HG02870 (cell line): Measurements from ENCODE around the gene CCDC127.
"Not testable (repeated sequence)": the region's sequence is repeated elsewhere in the genome, so short reads cannot be mapped to it uniquely, and the experiment has no call there.

Source experiments
- ATAC-seq: cut with Tn5 transposase; IDR thresholded peaks from one replicate; pipeline ENCODE4 v1.9.1; 2021; ENCODE audit warnings: mild to moderate bottlenecking, moderate library complexity; ENCODE audit not compliant: unreplicated experiment

The CCDC127 gene

DNA sequence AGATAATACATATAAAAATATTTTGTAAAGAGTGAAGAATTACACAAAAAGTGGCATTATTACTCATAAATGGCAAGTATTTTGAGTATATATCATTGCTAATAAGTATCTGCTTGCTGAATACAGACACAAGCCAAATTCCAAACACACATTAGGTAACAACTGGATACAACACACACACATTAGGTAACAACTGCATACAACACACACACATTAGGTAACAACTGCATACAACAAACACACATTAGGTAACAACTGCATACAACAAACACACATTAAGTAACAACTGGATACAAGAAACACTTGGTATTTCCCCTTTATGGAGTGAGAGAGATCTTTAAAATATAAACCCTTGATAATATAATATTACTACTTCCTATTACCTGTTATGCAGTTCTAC, 13.5 kb downstream of the CCDC127 start:
- no peak for ATAC-seq

DNA sequence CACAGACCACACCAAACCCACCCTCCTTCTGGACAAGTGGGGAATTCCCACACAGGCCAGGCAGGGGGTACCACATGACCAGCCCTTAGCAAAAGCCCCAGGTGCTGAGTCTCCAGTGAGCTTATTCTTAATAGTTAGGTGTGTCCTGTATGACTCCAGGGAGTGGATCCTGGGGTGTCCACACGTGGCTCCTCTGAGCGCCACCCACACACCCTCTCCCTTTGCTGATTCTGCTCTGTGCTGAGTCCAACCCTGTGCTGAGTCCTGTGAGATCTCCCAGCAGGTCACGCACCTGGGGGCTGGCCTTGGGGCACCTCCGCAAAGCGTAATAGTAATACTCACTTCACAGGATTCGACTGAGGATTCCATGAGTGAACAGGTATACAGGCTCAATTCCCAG, 14.0 kb downstream of the CCDC127 start:
- ATAC-seq, result no peak

GRCh38 chr5:203246-203930, 14.6 kb downstream of the CCDC127 start:
- no peak for ATAC-seq

DNA sequence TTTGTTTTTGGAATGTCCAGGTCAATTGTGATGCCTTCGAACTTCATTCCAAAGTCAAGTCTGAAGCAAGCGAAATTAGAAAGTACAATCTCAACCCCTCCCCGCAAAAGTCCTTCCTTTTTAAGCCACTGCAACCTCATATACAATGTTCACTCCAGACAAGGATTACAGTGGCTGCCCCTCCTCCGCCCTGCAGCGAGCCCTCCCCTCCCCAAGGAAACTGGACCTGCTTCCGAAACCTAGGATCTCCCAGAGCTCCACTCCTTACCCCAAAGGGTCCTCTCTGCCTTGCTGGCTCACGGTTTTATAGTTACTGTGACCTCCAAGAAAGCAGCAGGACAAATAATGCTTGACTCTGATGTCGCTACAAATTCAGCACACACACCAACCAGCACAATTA, 16.3 kb downstream of the CCDC127 start:
- no peak for ATAC-seq

DNA sequence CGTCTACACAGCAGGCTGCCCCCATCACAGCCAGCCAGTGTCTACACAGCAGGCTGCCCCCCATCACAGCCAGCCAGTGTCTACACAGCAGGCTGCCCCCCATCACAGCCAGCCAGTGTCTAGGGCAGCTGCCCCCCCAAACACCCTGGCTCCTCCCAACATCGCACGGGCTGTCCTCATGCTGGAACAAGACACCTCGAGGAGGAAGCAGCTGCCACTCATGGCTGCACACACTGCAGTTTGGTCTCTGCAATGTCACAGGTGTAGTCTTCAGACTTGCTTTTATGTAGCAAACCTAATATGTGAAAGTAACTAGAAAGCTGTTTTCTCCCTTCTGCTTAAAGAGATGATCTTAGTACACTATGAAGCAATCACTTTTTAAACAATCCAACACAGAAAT, 17.0 kb downstream of the CCDC127 start:
- peak; percentile 69 for ATAC-seq

DNA sequence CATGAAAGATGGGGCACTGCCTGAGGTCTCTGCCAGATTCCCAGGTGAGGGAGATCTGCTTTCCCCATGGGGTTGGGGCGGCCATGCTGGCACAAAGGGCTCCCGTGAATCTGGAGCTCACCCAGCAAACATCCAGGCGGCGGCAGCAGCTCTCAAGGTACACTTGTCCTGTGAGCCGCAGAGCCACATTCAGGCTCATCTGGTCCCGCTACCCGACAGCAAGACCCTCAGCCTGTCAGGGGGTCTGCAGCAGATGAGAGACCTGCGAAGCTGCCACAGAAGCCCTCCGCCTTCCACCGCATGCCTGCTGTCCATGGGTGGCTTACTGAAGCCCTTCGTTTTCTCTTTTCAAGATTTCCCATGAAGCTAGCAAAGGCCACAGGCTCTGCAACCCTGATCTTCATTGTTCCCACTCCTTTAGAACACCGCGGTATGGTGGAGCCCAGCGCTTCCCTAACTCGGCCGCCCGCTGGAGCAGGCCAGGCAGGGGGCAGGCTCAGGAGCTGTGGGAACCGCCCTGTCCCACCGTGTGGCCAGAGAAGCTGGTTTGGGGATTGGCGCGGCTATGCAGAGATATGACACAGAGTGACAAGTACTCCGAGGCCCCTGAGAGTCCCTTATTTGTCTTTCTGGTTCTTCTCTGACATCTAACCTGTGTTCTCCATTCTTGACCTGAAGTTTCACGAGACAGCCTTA, 17.9 kb downstream of the CCDC127 start:
- ATAC-seq, result no peak

GRCh38 chr5:199197-199949, 18.6 kb downstream of the CCDC127 start:
- no peak for ATAC-seq

DNA sequence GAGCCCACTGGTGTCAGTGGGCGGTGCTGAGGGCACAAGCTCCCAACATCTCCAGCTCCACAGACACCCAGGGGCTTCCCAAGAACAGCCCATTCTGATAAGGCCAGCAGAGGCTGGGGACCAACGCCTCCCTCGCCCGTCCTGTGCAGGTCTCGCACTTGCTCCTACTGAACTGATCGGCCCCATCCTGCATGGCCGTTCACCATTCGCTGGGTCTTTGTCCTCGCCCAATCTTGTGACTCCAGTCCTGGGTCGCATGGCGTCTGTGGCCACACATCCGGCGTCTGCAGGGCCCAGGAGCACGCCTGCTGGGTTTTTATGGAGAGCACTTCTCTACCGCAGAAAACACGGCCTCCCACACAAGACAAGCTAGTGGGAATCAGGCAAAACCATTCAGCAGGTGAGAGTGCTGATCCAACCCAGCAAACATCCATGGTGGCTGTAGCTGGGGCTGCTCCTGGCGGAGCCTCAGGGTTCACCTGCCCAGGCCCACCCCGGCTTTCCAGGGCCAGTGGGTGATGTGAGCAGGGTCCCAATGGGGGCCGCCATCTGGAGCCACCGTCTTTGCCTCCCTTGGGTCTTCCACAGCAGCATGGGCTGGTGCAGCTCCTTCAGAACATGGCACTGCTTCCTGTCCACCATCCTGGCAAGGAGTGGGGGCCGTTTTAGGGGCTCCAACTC, 19.3 kb downstream of the CCDC127 start:
- ATAC-seq, result no peak

DNA sequence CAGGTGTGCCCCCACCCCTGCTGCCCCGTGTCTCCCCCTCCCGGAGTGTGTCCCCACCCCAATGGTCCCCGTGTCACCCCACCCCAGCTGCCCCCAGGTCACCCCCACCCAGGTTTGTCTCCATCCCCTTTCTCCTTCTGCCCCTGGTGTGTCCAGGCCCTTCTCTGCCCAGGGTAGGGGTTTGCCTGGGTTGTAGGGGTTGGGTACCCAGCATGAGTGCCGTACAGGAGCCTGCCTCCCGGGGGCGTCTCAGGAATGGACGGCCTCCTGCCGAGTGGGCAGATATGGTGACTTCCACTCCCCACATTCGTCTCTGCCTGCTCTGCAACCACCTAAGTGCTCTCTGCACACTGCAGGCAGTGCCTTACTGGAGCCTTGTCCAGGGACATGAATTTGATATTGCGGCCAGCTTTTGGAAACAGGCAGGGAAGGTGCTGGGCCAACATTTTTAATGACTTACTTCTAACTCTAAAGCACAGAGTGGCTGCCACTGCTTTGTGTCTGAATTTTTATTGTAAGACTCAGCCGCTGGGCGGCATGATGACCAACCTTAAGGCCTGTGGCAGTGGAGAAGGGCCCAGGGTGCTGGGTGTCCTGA, 20.0 kb downstream of the CCDC127 start:
- ATAC-seq, result no peak

DNA sequence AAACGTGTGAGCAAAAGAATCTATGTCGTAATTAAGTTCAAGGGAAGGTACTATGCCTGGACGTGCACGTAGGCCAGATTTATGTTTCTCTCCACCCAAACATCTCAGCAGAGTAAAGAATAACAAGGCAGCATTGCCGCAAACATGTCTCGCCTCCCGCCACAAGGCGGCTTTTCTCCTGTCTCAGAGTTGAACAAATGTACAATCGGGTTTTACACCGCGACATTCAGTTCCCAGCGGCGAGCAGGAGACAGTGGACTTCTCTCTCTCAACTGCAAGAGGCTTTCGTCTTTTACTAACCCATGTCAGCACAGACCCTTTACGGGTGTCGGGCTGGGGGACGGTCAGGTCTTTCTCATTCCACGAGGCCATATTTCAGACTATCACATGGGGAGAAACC, 20.9 kb downstream of the CCDC127 start:
- ATAC-seq, result not testable (repeated sequence)

- no peak for ATAC-seq
These were observed 21.6 kb downstream of the CCDC127 start for GRCh38 chr5:196350-196749.

DNA sequence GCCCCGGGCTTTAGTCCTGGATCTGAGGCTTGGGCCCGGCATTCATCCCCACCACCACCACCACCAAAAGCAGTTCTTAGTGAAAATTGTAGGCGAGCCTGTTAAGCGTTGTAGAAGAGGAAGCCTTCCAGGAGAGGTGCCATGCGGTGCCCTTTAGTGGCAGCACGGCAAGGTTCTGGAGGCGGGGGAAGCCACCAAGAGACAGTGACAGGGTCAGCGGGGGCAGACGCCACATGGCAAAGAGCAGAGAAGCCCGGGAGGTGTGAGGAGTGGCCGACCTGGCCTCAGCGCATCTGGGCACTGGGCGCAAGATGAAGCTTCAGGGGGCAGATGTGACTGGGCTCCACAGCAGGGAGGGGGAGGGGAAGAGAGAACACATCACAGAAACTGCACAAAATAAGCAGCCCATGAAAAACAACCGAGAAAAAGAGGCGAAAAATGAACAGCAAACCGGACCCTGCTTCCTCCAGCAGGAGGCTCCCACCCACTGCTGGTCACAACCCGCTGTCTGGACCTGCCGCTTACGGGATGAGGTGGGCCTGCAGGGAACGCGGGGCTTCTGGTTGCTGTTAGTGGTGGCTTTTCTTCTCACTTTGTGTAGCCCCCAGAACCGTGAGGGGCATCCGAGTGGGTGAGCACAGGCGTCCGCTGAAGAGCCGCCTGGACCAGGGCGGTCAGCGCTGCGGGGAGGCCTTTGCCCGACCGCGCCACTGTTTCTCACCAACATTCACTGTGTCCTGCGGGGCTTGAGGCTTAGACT, 22.4 kb downstream of the CCDC127 start:
- no peak for ATAC-seq

- no peak for ATAC-seq
These were observed 23.2 kb downstream of the CCDC127 start for GRCh38 chr5:194603-195209.

DNA sequence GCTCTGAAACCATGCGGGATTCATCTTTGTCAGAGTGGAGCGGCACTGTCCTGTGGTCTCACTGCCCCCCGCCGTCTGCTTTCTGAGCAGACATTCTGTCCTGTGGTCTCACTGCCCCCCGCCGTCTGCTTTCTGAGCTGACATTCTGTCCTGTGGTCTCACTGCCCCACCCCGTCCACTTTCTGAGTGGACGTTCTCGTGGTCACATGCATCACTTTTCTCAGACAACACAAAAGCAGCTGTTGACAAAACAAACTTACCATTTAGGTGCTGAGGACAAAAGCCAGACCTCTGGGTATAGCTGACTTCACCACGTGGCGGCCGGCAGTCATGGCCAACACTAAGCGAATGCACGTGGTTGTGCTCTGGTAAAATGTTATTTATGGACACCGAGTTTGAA, 23.9 kb downstream of the CCDC127 start:
- no peak for ATAC-seq

DNA sequence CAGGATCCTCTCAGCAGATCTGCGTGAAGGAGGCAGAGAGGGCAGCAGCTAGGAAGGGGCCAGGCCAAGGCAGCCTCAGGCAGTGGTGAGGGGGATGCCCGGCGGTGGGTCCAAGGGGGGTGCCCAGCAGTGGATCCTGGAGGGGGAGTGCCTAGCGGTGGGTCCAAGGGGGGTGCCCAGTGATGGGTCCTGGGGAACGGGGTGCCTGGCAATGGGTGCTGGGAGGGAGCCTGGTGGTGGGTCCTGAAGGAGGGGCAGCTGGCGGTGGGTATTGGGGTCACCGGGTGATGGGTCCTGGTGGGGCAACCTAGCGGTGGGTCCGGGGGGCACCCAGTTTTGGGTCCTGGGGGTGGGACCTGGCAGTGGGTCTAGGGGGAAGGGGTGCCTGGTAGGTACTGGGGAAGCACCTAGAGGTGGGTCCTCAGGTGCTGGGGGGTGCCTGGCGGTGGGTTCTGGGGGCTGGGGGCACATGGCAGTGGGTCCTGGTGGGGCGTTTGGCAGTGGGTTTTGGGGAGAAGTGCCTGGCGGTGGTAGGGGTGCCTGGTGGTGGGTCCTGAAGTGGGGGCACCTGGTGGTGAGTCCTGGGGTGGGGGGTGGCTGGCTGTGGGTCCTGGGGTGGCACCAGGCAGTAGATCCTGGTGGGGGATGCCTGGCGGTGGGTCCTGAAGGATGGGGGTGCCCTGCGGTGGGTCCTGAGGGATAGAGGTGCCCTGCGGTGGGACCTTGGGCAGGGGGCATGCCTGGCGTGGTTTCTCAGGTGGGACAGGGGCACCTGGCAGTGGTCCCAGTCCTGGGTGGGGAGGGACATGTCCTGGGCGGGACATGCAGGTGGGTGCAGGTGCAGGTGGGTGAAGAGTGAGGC, 24.8 kb downstream of the CCDC127 start:
- no peak for ATAC-seq

GRCh38 chr5:192691-192969, 25.3 kb downstream of the CCDC127 start:
- ATAC-seq, result no peak

DNA sequence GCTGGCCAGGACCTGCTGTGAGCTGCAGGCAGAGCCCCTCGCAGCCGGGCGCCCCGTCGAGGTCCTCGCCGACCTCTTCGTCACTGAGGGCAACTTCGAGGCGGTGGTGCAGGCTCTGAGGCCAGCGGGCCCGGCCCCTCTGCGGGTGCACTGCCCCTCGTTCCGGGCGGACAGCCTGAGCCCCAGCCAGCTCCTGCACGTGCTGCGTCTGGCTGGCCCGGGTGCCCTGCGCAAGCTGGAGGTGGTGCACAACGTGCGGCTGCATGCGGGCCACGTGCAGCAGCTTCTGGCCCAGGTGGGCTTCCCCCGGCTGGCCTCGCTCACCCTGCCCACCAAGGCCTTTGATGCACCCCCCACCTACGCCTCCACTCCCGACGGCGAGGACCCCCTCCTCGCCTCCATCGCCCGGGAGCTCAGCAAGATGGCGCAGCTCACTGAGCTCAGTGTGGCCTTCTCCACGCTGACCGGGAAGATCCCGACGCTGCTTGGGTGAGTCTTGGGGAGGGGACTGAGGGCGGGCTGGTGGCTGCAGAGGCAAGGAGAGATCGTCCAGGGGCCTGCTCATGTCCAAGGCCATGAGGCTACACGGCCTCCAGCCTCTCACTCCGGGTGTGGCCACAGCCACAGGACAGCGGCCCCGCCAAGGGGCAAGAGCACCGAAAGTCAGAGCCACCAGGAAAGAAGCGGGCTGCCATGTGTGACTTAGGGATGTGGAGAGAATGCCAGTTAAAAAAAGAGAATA, 25.8 kb downstream of the CCDC127 start:
- no peak for ATAC-seq
